PFSK-1 (cell line): Measurements from ENCODE around the gene GNB1.

ENCODE experiments used
- FOXP2 ChIP-seq: optimal IDR thresholded peaks from 2 replicates; pipeline ENCODE3; 2011; ENCODE audit warnings: borderline replicate concordance, control low read depth, inconsistent platforms; ENCODE audit not compliant: insufficient read depth; ENCODE audit errors: extremely low read length, extremely low read depth
- POLR2AphosphoS5 ChIP-seq: IDR thresholded peaks from 2 replicates; pipeline ENCODE4 v1.6.1; 2012; ENCODE audit warnings: low read depth, mild to moderate bottlenecking, control low read depth, low read length, moderate library complexity
- REST ChIP-seq, 2 experiments: IDR thresholded peaks; 2 replicates each; pipeline versions ENCODE4 v1.6.1 to v1.8.0; 2011 to 2012; ENCODE audit warnings: low read depth in 2 of 2, low read length in 2 of 2, control low read depth in 1 of 2, inconsistent platforms in 1 of 2, mild to moderate bottlenecking in 1 of 2, moderate library complexity in 1 of 2; ENCODE audit not compliant: insufficient read depth in 1 of 2
- SIN3A ChIP-seq: IDR thresholded peaks from 2 replicates; pipeline ENCODE4 v1.6.1; 2012; ENCODE audit warnings: mild to moderate bottlenecking, low read length, moderate library complexity, borderline replicate concordance; ENCODE audit not compliant: insufficient read depth
- TAF1 ChIP-seq: IDR thresholded peaks from 2 replicates; pipeline ENCODE4 v1.6.1; 2012; ENCODE audit warnings: low read length, control low read depth, borderline replicate concordance; ENCODE audit not compliant: insufficient read depth

The GNB1 gene

GRCh38 chr1:1857096-1857703 lies 33.7 kb downstream of the GNB1 start:
- no peak for TF ChIP-seq FOXP2
- no peak for TF ChIP-seq REST (IDR thresholded peaks at IDR 0.05; ENCODE audit: insufficient read depth in 1 of 2, low read depth in 2 of 2, low read length in 2 of 2)
- no peak for TF ChIP-seq POLR2AphosphoS5
- TF ChIP-seq SIN3A = no peak
- no peak for TF ChIP-seq TAF1

- TF ChIP-seq POLR2AphosphoS5 (0 out of 2 replicates have a peak, but pooled peaks have one; percentile 22), FOXP2 (no peak), REST (IDR thresholded peaks at IDR 0.05; ENCODE audit: insufficient read depth in 1 of 2, low read depth in 2 of 2, low read length in 2 of 2) (no peak), TAF1 (no peak), SIN3A (no peak)
These were observed 37.2 kb downstream of the GNB1 start for GRCh38 chr1:1853593-1854257.

- peak; percentile 26; the same call in 1 of the 2 replicates for TF ChIP-seq POLR2AphosphoS5
- TF ChIP-seq SIN3A = no peak
- no peak for TF ChIP-seq TAF1
These were observed 38.1 kb downstream of the GNB1 start for GRCh38 chr1:1852619-1853414.

GRCh38 chr1:1847890-1848289 lies 43.0 kb downstream of the GNB1 start:
- no peak for TF ChIP-seq SIN3A
- TF ChIP-seq FOXP2 = no peak
- no peak for TF ChIP-seq REST (IDR thresholded peaks at IDR 0.05; ENCODE audit: insufficient read depth in 1 of 2, low read depth in 2 of 2, low read length in 2 of 2)
- no peak for TF ChIP-seq TAF1
- no peak for TF ChIP-seq POLR2AphosphoS5

- TF ChIP-seq TAF1 (no peak), SIN3A (no peak), POLR2AphosphoS5 (no peak), FOXP2 (no peak), REST (IDR thresholded peaks at IDR 0.05; ENCODE audit: insufficient read depth in 1 of 2, low read depth in 2 of 2, low read length in 2 of 2) (no peak)
These were observed 43.6 kb downstream of the GNB1 start for GRCh38 chr1:1847061-1847850.
